CD4-positive, alpha-beta T cell treated with Interleukin-12 subunit alpha and Interleukin-12 subunit beta, for 1 hour (primary cell): ENCODE measurements around the gene ZNF483.
A peak's percentile ranks its signal among the peaks of the same experiment; 100 is the strongest.
"Not testable (repeated sequence)": the region's sequence is repeated elsewhere in the genome, so short reads cannot be mapped to it uniquely, and the experiment has no call there.

Experiments
- DNase-seq: peaks from one replicate; pipeline ENCODE4 v3.0.0-alpha.2; 2020

ZNF483 gene

DNA sequence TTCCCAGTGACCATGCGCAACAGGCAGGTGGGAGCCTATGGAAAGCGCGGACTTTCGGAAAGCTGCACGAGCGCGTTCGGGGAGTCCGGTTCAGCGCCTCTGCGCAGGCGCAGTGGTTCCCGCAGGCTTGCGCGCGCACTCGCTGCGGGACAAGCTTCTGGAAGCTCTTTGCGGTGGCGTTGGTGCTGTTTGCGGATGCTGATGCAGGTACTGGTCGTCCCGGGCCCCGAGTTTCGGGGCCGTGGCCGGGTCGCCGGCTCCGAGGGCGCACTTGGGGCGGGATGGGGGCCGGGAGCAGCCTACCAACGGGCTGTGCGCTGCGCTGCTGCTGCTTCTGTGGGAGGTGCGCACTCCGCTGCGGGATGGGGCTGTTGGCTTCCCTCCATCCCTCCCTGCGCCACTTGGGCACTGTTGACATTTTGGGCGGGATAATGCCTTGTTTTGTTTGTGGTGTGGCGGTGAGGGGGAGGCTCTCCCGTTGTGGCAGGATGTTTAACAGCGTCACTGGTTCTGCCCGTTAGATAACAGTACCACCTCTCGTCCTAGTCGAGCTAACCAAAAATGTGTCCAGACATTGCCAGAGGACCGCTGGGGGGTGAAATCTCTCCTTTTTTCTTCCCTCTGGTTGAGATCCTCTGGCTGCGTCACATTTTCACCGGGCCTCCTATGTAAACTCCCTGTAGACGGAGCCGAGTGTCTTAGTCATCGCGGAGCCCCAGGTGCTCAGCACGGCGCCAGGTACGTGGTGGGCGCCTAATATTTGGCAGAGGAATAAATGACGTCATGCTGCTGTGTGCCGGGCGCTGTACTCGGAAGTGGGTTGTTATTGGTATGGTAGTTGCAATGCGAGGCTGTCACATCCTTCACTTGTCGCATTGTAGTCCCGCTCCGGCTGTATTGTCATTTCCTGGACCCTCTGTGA, at the start of gene ZNF483:
Gene ZNF483 (plus strand): TSS at position 124 of the 922 bp plus-strand sequence. CDS start 2,217 bp downstream, outside the sequence.
- DNase-seq = peak; percentile 77

DNA sequence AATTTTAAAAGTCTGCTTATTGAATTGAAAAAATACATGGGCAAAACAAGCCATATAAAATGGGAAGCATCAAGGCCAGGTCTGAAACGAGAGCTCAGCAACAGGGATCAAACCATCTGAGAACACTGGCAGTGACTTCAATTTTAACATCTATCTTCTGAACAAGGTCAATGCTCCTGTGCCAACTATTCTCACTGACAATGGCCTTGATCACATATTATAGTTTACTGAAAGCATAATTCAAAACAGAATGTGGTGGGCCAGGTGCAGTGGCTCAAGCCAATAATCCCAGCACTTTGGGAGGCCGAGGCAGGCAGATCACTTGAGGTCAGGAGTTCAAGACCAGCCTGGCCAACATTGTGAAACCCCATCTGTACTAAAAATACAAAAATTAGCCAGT, 49.8 kb upstream of the ZNF483 start:
- no peak for DNase-seq

GRCh38 chr9:111477677-111478076, 47.3 kb upstream of the ZNF483 start:
- DNase-seq = no peak

DNA sequence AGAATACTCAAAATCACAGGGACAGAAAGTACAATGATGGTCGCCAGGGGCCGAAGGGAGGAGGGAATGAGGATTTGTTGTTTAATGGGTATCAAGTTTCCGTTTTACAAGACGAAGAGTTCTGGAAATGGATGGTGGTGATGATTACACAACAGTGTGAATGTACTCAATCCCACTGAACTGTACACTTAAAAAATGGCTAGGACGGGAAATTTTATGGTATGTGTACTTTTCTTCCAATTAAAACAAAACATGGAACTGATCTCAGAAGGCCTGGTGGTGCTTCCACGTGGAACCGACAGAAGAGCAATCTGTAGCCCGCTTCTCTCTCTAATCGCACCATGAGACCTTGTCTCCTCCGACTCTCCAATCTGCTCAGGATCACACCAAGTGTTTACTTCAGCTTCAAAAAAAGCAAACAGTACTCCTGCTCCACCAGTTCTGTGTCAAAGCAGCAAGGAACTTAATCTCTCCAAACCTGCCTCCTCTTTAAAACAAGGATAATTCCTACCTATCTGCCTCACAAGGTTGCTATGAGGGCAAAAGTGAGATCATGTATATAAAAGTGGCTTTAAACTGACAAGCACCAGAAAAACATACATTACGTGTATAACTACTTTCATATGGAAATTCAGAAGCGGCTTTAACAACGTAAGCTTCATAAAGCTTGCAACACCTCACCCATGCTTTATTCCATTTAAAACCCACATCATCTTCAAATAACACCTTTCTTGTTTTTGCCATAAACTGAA, 42.9 kb upstream of the ZNF483 start:
- DNase-seq = peak; percentile 3

GRCh38 chr9:111482694-111483438, 42.1 kb upstream of the ZNF483 start:
- DNase-seq = peak; percentile 61

GRCh38 chr9:111483439-111483857, 41.5 kb upstream of the ZNF483 start:
- DNase-seq = peak; percentile 58

- DNase-seq = peak; percentile 69
These were observed 41.0 kb upstream of the ZNF483 start, which contains the start of gene ECPAS for GRCh38 chr9:111483858-111484571. TSS of gene ECPAS (minus strand) at chr9:111484383. CDS start at chr9:111472918, 11,465 bp downstream.

DNA sequence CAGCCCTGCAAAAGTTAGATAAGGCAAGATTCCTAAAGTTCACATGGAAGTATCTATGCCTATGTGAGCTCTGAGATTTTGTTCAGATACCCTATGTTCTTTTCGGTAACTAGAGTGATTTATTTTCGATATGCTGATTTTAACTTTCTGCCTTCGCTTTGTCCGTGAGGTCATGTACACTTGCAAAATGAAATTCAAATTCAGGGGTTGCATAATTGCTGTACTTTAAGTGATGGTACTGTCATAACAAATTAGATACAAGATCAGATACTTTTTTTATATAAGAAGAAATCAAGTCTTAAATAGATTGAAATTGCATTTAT, 40.4 kb upstream of the ZNF483 start:
- no peak for DNase-seq

GRCh38 chr9:111497196-111497595, 27.8 kb upstream of the ZNF483 start:
- not testable (repeated sequence) for DNase-seq

DNA sequence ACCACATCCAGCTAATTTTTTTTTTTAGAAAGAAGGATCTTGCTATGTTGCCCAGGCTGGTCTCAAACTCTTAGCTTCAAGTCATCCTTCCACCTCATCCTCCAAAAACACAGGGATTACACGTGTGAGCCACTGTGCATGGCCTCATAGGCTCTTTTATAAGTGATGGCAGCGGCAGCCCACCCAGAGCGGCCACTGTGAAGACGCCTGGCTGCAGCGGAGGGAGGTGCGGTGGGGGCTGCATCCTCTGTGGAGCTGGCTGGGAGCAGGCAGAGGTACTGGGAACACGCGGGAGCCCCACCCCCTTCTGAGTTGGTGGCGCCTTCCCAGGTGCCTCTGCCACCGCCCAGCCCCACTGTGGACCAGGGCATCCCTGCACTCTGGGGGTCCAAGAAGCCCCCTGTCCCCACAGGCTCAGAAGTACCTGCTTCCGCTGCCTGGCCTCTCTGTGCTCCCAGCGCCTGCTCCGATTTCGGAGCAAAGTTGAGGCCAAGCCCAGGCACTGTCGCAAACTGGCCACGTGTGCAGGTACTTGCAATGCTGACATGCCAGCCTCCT, 23.9 kb upstream of the ZNF483 start:
- no peak for DNase-seq

DNA sequence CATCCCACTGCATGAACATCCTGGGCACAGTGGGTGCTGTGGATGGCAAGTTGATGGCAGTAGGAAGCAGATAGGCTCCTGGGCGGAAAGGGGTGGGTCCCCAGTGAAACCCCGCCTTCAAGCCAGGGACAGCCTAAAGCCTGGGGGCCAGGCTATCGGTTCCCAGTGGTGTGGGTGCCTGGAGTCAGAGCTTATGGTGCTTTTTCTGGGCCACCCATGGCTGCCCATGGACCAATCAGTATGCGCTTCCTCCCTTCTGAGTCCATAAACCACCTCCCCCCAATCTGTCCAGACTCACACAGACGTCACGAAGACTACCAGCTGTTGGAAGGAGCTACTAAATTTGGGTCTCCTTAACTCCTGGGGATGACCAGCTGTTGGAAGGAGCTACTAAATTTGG, 23.3 kb upstream of the ZNF483 start:
- no peak for DNase-seq

- no peak for DNase-seq
These were observed 22.5 kb upstream of the ZNF483 start for GRCh38 chr9:111502506-111502905.

- DNase-seq = not testable (repeated sequence)
These were observed 13.4 kb upstream of the ZNF483 start for GRCh38 chr9:111511581-111511980.

- no peak for DNase-seq
These were observed 10.0 kb upstream of the ZNF483 start for GRCh38 chr9:111514967-111515366.

GRCh38 chr9:111516061-111516465, 8.9 kb upstream of the ZNF483 start:
- no peak for DNase-seq

- no peak for DNase-seq
These were observed 286 bp upstream of the ZNF483 start for GRCh38 chr9:111524731-111525055.

DNA sequence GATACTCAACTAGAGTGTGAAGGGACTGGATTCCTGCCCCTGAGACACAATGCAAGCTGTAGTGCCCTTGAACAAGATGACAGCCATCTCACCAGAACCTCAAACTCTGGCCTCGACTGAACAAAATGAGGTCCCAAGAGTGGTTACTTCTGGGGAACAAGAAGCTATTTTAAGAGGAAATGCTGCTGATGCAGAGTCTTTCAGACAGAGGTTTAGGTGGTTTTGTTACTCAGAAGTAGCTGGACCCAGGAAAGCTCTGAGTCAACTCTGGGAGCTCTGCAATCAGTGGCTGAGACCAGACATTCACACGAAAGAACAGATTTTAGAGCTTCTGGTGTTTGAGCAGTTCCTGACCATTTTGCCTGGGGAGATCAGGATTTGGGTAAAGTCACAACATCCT, 2.4 kb downstream of the ZNF483 start:
- DNase-seq = no peak

DNA sequence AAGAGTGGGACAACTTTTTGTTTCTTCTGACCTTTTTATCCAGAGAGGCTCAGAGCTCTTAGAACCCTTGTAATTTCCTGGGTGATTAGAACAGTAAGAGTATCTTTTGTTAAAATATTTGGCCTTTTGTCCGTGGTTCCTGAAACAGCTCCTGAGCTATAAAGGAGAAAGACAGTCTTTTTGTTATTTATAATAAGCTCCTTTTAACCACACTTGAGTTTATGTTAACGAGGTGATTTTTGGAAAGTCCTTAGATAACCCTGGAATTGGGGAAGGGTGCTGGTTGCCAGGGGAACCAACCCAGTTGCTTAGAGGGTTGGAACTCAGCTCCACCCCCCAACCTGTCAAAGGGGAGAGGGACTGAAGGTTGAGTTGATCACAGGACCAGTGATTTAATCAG, 4.8 kb downstream of the ZNF483 start:
- DNase-seq = no peak

DNA sequence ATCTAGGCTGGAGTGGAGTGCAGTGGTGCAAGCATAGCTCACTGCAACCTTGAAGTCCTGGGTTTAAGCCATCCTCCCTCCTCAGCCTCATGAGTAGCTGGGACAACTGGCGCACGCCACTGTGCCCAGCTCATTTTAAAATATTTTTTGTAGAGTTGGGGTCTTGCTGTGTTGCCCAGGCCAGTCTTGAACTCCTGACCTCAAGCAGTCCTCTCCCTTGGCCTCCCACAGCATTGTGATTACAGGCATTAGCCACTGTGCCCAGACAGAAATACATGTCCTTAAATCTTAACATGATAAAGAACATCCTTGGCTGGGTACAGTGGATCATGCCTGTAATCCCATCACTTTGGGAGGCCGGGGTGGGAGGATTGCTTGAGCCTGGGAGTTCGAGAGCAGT, 6.7 kb downstream of the ZNF483 start:
- no peak for DNase-seq

DNA sequence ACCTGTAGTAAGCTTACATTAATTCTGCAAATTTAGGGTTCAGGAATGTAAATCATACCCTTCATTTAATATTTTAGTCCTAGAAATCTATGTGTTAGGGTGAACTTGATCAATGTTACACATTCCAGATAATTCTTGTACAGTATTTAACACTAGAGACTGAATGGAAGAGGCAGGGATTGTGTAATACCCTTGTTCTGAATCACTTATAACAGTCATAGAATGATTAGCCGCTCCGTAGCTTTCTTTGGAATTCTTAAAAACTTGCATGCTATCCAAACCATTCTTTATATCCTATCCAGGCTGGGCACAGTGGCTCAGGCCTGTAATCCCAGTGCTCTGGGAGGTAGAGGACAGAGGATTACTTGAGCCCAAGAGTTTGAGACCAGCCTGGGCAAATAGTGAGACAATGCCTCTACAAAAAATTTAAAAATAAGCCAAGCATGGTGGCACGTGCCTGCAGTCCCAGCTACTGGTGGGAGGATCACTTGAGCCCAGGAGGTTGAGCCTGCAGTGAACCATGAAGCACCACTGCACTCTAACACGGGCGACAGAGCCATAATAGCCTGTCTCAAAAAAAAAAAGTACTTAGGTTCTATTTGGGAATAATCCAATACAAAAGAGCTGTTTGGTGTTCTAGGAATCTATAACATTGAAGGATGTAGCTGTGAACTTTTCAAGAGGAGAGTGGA, 8.3 kb downstream of the ZNF483 start:
- DNase-seq = no peak

- no peak for DNase-seq
These were observed 17.7 kb downstream of the ZNF483 start for GRCh38 chr9:111542497-111543254.
